GM18951 (cell line): ENCODE results near the gene REXO4.

ENCODE experiments used
- POLR2A ChIP-seq: IDR thresholded peaks from 4 replicates; pipeline ENCODE4 v1.6.1; 2011; ENCODE audit warnings: mild to moderate bottlenecking; ENCODE audit not compliant: insufficient read length, insufficient read depth; ENCODE audit errors: extremely low read depth
- in situ Hi-C: fragments of 300-500 bp; cut with MboI; formaldehyde crosslinking; loops from one replicate; pipeline ENCODE4 v1.12.0; 2022; ENCODE audit warnings: low sequenced_read_pairs, mixed read lengths, inconsistent platforms; ENCODE audit not compliant: unreplicated experiment

The REXO4 gene

DNA sequence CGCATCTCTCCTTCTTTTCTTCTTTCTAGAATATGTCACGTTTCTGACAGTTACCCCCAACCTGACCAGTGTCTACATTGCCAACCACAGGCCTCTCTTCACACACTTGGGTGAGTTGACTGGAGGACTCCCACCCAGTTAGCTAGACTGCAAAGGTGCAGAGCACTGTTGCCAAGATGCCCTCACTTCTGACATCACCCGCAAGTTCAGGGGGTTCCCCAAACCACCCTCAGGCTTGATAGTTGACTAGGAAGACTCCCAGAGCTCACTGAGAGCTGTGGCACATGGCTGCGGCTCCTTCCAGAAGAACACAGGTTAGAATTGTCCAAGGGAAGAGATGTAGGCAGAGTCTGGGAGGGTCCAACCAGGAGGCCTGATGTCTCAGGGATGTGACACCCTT is 21.5 kb upstream of the REXO4 start:
- in situ Hi-C loops: no loop called here
- TF ChIP-seq POLR2A: no peak

DNA sequence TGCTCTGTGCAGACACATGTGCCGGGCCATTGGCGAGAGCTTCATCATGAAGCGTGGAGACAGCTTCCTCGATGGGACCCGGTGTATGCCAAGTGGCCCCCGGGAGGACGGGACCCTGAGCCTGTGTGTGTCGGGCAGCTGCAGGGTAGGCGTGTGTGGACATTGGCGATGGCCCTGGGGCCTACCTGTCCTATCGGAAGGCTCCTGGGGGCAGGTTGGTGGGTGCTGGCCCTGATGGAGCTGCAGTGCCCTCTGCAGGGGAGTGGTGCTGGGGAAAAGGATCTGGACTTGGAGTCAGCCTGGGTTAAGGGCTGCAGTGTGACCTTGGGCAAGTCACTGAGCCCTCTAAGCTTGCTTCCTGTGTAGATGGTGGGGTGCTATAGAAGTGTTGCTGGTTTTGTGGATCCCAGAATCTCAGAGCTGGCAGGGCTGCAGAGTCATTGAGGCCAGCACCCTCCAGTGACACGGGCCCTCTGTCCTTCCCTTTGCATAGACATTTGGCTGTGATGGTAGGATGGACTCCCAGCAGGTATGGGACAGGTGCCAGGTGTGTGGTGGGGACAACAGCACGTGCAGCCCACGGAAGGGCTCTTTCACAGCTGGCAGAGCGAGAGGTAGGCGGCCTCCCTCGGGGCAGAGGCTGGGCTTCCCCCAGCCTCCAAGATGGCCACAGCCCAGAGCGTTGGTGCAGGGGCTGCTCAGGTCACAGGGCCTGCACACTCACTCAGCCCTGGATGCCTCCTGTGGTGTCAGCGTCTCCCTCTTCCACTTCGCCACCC is 20.1 kb upstream of the REXO4 start:
- in situ Hi-C loops: no loop called here
- TF ChIP-seq POLR2A: no peak

DNA sequence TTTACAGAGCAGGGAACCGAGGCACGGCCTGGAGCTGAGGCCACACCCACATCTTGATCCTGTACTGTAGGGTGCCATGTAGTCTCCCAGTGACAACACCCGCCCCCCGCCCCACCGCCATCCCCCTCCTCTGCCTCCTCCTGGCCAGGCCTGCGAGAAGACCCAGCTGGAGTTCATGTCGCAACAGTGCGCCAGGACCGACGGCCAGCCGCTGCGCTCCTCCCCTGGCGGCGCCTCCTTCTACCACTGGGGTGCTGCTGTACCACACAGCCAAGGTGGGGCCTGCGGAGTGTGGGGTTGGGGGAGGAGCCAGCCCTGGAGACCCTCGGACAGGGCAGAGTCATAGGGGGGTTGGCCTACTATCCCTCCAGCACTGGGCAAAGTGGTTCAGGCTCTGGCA is 18.9 kb upstream of the REXO4 start:
- TF ChIP-seq POLR2A: no peak
- in situ Hi-C loops: no loop called here

DNA sequence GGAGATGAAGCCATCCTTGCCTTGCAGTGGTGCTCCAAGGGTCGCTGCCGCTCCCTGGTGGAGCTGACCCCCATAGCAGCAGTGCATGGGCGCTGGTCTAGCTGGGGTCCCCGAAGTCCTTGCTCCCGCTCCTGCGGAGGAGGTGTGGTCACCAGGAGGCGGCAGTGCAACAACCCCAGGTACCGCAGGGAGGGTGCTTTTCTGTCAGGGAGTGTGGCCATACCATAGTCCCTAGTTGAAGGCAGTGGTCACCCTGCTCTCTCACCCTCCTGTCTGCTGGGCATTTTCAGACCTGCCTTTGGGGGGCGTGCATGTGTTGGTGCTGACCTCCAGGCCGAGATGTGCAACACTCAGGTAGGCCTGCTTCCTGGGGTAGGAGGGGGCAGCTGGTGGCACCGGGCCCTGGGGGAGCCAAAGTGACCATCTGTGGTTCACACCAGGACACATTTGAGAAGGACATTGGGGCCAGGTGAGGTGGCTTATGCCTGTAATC is 15.6 kb upstream of the REXO4 start:
- in situ Hi-C loops: no loop called here
- TF ChIP-seq POLR2A: no peak

DNA sequence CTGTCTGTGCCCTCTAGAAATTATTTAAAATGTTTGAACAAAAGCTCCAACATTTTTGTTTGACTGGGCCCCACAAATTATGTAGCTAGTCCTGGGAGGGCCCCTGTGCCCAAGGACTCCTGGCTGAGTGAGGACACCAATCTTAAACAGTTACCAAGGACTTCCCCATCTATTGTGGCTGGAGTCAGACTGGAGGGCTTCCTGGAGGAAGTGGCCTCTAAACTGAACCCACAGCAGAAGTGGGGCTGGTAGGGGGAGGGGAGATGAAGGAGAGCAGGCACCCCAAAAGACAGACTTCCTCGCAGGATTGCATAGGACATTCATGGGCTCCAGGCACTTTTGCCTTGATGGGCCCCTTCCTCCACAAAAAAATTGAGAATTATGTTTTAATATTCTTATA is 12.4 kb upstream of the REXO4 start:
- no peak for TF ChIP-seq POLR2A

DNA sequence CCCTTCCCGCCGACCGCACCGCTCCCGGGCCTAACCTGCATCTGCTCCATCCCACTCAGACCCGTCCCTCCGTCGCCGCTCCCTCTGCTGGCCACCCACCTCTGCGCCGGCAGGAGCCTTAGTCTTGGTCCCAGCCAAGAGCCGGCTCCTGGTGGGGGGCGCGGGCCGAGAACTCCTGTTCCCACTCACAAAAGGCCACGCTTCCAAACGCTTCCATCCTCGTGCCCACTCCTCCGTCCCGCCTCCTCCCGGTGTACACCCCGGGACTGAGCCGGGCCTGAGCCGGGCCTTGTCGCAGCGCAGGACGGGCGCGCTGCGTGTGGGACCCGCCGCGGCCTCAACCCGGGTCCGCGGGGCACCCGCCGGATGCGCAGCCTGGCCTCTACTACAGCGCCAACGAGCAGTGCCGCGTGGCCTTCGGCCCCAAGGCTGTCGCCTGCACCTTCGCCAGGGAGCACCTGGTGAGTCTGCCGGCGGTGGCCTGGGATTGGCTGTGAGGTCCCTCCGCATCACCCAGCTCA is 11.9 kb upstream of the REXO4 start:
- in situ Hi-C loops: no loop called here
- no peak for TF ChIP-seq POLR2A

More for the DNA sequence above, 12.4 kb upstream of the REXO4 start:
- in situ Hi-C loops: no loop called here

DNA sequence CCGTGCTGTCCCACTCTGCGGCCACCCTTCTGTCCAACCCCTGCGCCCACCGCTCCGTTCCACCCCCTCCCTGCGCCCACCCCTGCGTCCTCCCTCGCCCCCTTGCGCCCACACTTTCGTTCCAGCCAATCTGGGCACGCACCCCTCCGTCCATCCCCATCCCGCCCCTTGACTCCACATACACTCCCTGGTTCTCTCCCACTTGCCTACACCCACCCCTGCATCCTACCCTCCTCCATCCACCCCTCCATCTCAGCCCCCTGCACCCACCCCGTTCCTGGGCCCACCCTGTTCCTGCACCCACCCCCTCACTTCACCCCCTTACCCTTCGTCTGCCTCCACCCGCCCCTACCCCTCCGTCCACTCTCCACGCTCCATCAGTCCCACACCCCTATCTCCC is 11.4 kb upstream of the REXO4 start:
- no peak for TF ChIP-seq POLR2A
- in situ Hi-C loops: no loop called here

DNA sequence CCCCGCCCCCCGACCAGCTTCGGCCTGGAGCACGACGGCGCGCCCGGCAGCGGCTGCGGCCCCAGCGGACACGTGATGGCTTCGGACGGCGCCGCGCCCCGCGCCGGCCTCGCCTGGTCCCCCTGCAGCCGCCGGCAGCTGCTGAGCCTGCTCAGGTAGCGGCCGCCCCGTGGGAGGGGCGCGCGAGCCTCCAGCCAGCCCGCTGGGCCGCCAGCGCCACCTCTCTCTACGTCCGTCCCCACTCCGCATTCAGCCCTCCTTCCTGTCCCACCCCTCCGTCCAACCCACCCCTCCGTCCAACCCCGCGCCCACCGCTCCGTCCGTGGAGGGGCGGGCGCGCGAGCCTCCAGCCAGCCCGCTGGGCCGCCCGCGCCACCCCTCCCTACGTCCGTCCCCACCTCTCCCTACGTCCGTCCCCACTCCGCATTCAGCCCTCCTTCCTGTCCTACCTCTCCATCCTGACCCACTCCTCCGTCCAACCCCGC is 10.8 kb upstream of the REXO4 start:
- TF ChIP-seq POLR2A: no peak
- in situ Hi-C loops: no loop called here

DNA sequence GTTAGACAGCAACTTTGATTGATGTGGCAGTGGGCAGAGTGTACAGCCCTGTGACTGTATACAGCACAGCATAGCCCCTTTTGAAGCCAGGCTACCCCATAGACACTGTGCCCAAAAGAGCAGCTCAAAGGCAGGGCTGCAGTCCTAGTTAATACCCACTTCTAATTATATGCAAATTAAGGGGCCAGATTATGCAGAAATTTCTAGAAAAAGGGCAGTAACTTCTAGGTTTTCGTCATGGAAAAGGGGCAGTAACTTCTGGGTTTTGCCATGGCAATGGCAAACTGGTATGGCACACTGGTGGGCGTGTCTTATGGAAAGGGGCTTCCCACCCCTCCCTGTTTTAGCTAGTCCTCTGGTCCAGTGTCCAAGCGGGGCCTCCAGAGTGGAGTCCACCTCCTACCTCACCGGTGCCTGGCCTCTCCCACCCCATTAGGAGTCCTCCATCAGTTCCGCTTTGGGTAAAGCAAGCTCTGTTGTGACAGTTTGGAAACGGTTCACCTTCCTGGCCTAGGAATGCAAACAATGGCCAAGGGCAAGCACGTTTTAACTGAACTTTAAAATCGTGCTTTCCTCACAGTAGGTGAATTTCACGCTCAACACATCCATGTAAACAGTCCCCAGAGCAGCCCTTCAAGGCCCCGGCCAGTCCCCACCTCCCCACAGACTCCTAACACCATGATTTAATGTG is 10.0 kb upstream of the REXO4 start:
- TF ChIP-seq POLR2A: no peak

DNA sequence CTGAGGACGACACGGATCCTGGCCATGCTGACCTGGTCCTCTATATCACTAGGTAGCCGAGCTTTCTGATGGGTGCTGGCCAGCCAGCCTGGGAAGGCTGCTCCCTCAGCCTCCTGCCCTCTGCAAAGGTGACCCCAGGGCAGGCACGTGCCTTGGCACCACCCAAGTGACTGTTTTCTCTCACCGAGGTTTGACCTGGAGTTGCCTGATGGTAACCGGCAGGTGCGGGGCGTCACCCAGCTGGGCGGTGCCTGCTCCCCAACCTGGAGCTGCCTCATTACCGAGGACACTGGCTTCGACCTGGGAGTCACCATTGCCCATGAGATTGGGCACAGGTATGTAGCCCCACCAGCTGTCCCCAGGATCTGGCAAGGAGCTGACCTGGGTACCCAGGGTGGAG is 8.2 kb upstream of the REXO4 start:
- TF ChIP-seq POLR2A: no peak
- in situ Hi-C loops: no loop called here

More for the DNA sequence above, 10.0 kb upstream of the REXO4 start:
- in situ Hi-C loops: no loop called here

DNA sequence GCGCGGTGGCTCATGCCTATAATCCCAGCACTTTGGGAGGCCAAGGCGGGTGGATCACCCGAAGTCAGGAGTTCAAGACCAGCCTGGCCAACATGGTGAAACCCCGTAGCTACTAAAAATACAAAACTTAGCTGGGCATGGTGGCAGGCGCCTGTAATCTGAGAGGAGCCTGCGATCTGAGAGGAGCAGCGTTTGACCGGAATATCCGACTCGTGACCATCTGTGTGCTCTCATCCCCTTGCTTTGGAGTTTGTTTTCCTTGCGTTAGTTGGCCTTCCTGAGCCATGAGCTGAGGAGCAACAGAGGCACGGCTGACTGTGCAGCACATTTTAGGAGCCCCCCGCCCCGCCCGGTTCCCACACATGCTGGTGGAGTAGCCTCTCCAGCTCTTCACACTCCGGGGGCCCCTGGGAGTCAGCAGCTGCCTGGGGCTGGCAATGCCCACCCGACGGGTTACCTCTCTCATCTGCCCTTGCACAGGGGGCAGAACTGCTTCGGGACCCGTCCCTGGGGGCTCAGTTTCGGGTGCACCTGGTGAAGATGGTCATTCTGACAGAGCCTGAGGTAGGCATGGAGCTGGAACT is 7.3 kb upstream of the REXO4 start:
- in situ Hi-C loops: no loop called here
- no peak for TF ChIP-seq POLR2A

DNA sequence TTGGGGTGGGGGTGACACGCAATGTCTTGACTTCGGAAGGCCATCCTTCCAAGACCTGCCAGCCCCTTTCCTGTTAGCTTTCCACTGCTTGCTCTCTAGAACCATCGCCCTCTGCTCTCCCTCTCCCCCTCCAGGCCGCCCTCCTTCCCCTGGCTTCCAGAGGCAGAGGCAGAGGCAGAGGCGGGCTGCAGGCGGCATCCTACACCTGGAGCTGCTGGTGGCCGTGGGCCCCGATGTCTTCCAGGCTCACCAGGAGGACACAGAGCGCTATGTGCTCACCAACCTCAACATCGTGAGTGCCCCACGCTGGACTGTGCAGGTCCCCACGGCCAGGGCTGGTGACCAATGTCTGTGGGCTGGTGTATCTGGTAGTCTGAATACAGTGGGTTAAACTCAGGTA is 6.4 kb upstream of the REXO4 start:
- in situ Hi-C loops: no loop called here
- TF ChIP-seq POLR2A: no peak

DNA sequence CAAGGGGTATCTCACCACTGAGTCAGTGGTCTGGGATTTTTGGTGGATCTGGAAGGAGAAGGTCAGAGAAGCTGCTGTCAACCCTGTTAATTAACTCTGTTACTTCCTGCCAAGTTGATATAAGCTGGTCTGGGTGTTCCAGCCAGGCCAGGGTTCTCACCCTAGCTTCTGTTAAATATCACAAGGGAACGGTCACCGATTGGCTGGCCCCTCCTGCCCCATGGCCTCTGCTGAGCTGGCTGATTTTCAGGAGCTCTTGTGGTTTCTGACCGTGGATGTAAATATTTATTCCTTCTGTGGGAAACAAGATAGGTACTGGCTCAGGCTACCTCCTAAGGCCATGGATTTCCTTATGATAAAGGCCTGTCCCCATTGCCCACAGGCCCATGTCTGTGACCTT is 5.4 kb upstream of the REXO4 start:
- in situ Hi-C loops: no loop called here
- TF ChIP-seq POLR2A: no peak
